GM19328 (cell line): ENCODE data around the gene HSD17B13.
"Not testable (repeated sequence)": the region's sequence is repeated elsewhere in the genome, so short reads cannot be mapped to it uniquely, and the experiment has no call there.

Experiments used
- ATAC-seq: cut with Tn5 transposase; IDR thresholded peaks from one replicate; pipeline ENCODE4 v1.9.1; 2021; ENCODE audit warnings: mild to moderate bottlenecking, moderate library complexity; ENCODE audit not compliant: unreplicated experiment

Gene HSD17B13

GRCh38 chr4:87316961-87317360 lies 5.7 kb downstream of the HSD17B13 start:
- ATAC-seq, result no peak

GRCh38 chr4:87315000-87315399 lies 7.7 kb downstream of the HSD17B13 start:
- not testable (repeated sequence) for ATAC-seq

DNA sequence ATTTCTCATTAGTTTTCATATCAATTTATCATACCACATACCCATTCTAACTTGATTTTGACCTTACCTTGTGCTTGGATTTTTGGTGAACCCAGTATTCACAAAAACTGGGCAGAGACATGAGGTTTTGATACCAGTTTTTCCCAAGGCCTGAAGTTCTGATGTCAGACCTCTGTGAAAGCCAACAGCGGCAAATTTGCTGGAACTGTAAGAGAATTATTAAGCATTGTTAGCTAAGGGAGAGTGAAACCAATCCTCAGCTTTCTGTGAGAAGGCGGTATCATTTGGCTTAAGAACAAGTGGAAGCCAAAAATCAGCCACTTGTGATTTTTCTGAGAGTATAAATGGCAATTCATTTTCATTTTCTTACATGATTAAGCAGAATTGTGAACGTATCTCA lies 8.9 kb downstream of the HSD17B13 start:
- no peak for ATAC-seq

GRCh38 chr4:87311684-87312083 lies 11.0 kb downstream of the HSD17B13 start:
- no peak for ATAC-seq

DNA sequence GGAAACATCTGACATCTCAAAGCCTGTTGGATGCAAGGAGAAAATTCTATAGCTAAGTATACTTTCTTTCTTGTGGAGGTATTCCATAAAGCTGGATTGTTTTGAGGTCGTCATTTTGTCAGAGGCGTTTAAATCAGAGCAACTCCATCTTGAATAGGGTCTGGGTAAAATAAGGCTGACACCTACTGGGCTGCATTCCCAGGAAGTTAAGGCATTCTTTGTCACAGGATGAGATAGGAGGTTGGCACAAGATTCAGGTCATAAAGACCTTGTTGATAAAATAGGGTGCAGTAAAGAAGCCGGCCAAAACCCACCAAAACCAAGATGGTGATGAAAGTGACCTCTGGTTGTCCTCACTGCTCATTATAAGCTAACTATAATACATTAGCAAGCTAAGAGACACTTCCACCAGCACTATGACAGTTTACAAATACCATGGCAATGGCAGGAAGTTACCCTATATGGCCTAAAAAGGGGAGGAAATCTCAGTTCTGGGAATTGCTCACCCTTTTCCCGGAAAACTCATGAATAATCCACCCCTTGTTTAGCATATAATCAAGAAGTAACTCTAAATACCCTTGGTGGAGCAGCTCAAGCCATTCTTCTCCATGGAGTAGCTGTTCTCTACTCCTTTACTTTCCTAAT lies 11.9 kb downstream of the HSD17B13 start:
- ATAC-seq, result no peak

GRCh38 chr4:87309625-87310024 lies 13.1 kb downstream of the HSD17B13 start:
- no peak for ATAC-seq

- no peak for ATAC-seq
Observed at GRCh38 chr4:87306056-87306455, 16.6 kb downstream of the HSD17B13 start.

DNA sequence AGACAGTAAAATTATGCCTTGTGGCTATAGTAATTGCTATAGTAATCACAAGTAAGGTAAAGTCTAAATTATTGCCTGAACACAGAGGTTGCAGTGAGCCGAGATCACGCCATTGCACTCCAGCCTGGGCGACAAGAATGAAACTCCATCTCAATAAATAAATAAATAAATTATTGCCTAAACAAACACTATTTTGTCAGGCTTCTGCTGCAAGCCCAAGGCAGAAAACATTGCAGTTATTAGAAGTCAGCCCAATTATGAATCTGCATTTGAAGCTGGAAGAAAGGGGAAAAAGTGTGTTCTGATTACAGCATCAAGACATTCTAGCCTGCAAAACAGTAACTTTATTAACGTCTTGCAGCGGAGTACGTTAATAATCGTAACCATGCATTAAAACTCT lies 17.1 kb downstream of the HSD17B13 start:
- ATAC-seq, result no peak

- no peak for ATAC-seq
Observed at GRCh38 chr4:87304745-87305432, 17.8 kb downstream of the HSD17B13 start.

GRCh38 chr4:87299898-87300297 lies 22.8 kb downstream of the HSD17B13 start:
- no peak for ATAC-seq

DNA sequence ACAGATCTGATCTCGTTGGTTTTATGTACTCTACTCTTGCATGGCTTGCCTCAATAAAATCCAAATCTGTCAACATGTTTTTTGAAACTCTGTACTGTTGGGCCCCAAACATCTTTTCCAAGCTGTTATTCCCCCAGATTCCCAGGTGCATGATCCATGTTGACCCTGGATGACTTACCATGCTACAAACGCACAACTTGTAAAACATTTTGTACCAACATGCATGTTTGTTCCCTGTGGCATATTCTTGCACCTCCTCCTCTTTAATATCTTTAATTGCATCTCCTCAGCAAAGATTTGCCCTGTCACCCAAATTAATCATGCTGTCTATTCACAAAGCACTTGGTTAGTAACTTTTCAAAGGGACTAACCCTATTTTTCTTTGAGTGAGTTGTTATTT lies 24.3 kb downstream of the HSD17B13 start:
- ATAC-seq, result no peak

GRCh38 chr4:87294911-87295310 lies 27.8 kb downstream of the HSD17B13 start:
- ATAC-seq, result not testable (repeated sequence)

GRCh38 chr4:87293889-87294288 lies 28.8 kb downstream of the HSD17B13 start:
- not testable (repeated sequence) for ATAC-seq

DNA sequence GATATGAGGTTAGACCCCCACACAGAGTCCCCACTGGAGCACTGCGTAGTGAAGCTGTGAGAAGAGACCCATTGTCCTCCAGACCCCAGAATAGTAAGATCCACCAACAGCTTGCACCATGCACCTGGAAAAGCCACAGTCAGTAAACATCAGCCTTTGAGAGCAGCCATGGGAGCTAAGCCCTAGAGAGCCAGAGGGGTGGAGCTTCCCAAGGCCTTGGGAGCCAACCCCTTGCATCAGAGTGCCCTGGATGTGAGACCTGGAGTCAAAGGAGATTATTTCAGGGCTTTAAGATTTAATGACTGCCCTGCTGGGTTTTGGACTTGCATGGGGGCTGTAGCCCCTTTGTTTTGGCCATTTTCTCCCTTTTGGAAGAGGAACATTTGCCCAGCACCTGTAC lies 35.7 kb downstream of the HSD17B13 start:
- no peak for ATAC-seq

- not testable (repeated sequence) for ATAC-seq
Observed at GRCh38 chr4:87284268-87284667, 38.4 kb downstream of the HSD17B13 start.

- no peak for ATAC-seq
Observed at GRCh38 chr4:87283151-87283550, 39.5 kb downstream of the HSD17B13 start.

- ATAC-seq, result no peak
Observed at GRCh38 chr4:87281603-87282002, 41.1 kb downstream of the HSD17B13 start.

DNA sequence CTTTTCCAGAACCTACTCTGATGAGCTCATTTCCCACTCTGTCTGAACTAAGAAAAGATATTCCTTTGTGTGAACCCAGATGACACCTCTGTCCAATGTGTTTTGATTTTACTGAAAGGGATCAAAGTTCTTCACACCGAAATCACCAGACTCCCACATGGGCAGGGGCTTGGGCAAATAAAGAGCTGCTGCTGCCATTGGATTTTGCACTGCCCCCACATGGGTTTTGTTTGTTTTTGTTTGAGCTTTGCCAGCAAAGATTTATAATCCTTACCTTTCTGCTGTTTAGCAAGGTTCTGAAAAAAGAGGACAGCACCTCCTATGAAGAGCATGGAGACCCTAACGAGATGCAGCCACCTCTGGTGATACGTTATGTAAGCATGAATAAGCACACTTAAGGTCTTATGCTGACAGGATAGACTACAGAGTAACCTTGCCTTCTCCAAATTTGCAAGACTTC lies 44.3 kb downstream of the HSD17B13 start:
- no peak for ATAC-seq

DNA sequence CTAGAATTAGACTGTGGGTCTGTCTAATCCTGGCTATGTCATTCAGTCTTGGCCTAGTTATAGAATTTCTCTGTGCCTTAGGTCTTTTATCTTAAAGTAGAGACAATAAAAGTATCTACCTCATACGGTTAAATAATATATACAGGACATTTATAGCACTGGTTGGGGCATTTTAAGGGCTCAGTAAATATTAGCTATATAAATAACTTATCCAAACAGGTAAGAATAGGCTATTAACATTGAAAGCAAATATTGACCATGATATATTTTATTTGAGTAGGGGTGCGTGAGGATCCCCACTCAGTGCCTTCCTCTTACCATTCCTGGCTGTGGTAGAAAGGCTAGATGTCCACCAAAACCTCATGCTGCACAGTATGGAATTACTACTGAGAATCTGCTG lies 47.4 kb downstream of the HSD17B13 start:
- ATAC-seq, result no peak

- ATAC-seq, result no peak
Observed at GRCh38 chr4:87274803-87275202, 47.9 kb downstream of the HSD17B13 start.

- no peak for ATAC-seq
Observed at GRCh38 chr4:87274327-87274726, 48.4 kb downstream of the HSD17B13 start.

DNA sequence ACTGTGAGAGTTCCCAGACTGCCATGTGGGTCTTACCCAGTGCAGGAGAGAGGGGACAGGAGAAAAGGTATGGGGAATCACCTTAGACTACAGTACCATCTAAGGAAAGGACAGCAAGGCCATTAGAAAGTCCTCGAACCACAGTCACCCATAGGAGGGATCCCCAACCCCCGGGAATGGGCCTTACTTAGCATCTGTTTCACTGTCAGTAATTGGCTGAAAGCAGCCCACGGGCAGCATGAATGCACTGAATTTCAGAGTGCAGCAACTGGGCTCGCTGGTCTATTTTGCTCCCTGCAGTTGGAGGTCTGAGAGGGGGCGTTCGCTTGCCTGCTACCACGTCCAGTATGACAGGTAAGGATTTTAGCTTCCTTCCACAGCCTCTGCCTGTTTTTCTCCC lies 51.9 kb downstream of the HSD17B13 start:
- no peak for ATAC-seq

DNA sequence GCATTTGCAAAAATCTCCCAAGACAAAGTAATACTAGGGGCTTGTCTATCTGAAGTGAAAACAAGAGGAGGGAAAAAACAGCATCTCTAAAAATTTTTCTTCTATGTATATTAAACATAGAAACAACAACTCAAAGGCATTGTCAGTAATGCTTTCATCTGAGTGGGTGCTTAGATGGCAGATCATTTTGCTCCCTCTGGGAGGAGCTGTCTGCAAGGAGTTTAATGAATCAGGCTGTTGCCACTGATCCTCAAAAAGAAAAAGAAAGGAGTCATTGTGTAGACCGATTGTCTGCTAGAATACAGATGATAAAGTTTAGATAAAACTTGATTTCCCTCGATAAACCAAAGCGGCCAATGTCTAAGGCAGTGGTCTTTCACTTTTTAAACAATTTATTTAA lies 52.5 kb downstream of the HSD17B13 start:
- no peak for ATAC-seq
